GM12892 (cell line): Measurements from ENCODE around the gene TSBP1.
"Not testable (repeated sequence)": the region's sequence is repeated elsewhere in the genome, so short reads cannot be mapped to it uniquely, and the experiment has no call there.

Experiments used
- DNase-seq: peaks from one replicate; pipeline ENCODE4 v3.0.0; 2011; ENCODE audit not compliant: insufficient read length
- FAIRE-seq: peaks from 2 replicates; lab custom pipeline; 2011; peaks lifted over from hg19 to GRCh38; lab: Jason Lieb, UNC
- POLR2A ChIP-seq: IDR thresholded peaks from 2 replicates; pipeline ENCODE4 v1.6.1; 2011; ENCODE audit warnings: low read depth, low read length, control low read depth
- POLR2AphosphoS5 ChIP-seq: IDR thresholded peaks from 2 replicates; pipeline ENCODE4 v1.6.1; 2011; ENCODE audit warnings: low read depth, low read length, control low read depth
- TAF1 ChIP-seq: IDR thresholded peaks from 2 replicates; pipeline ENCODE4 v1.6.1; 2011; ENCODE audit warnings: low read depth, mild to moderate bottlenecking, control low read depth, low read length, borderline replicate concordance

The TSBP1 gene

GRCh38 chr6:32313964-32314363 is 57.7 kb downstream of the TSBP1 start:
- no peak for TF ChIP-seq TAF1
- no peak for TF ChIP-seq POLR2A
- no peak for TF ChIP-seq POLR2AphosphoS5
- FAIRE-seq (no peak), DNase-seq (no peak)

- TF ChIP-seq POLR2A, result no peak
- TF ChIP-seq POLR2AphosphoS5, result no peak
- no peak for FAIRE-seq
- DNase-seq, result no peak
Measured at GRCh38 chr6:32298632-32299336, 72.9 kb downstream of the TSBP1 start.

- not testable (repeated sequence) for FAIRE-seq, DNase-seq
Measured at GRCh38 chr6:32294980-32295379, 76.7 kb downstream of the TSBP1 start.

GRCh38 chr6:32294566-32294965 is 77.1 kb downstream of the TSBP1 start:
- DNase-seq, result no peak
- no peak for FAIRE-seq
- TF ChIP-seq POLR2A (no peak), POLR2AphosphoS5 (no peak), TAF1 (no peak)

- TF ChIP-seq TAF1, result no peak
- no peak for TF ChIP-seq POLR2A
- TF ChIP-seq POLR2AphosphoS5, result no peak
- no peak for DNase-seq
- no peak for FAIRE-seq
Measured at GRCh38 chr6:32293695-32294094, 78.0 kb downstream of the TSBP1 start.

- no peak for TF ChIP-seq POLR2A
- no peak for TF ChIP-seq POLR2AphosphoS5
- TF ChIP-seq TAF1, result no peak
- DNase-seq (no peak), FAIRE-seq (no peak)
Measured at GRCh38 chr6:32291543-32291942, 80.2 kb downstream of the TSBP1 start.

- no peak for DNase-seq
- no peak for FAIRE-seq
- TF ChIP-seq POLR2A, result no peak
- TF ChIP-seq TAF1, result no peak
- no peak for TF ChIP-seq POLR2AphosphoS5
Measured at GRCh38 chr6:32290886-32291450, 80.7 kb downstream of the TSBP1 start.

- no peak for TF ChIP-seq TAF1
- no peak for TF ChIP-seq POLR2A
- TF ChIP-seq POLR2AphosphoS5, result no peak
- FAIRE-seq (no peak), DNase-seq (no peak)
Measured at GRCh38 chr6:32288426-32288825, 83.3 kb downstream of the TSBP1 start.

- DNase-seq, FAIRE-seq: not testable (repeated sequence)
Measured at GRCh38 chr6:32273801-32274577, 97.7 kb downstream of the TSBP1 start.

- DNase-seq (no peak), FAIRE-seq (peak; percentile 83)
- TF ChIP-seq TAF1 (no peak), POLR2A (no peak), POLR2AphosphoS5 (no peak)
Measured at GRCh38 chr6:32271429-32271828, 100.3 kb downstream of the TSBP1 start.

- not testable (repeated sequence) for DNase-seq, FAIRE-seq
Measured at GRCh38 chr6:32268459-32268858, 103.2 kb downstream of the TSBP1 start.

- no peak for FAIRE-seq
- DNase-seq, result no peak
- no peak for TF ChIP-seq POLR2A
- no peak for TF ChIP-seq TAF1
- no peak for TF ChIP-seq POLR2AphosphoS5
Measured at GRCh38 chr6:32267035-32267434, 104.7 kb downstream of the TSBP1 start.

- not testable (repeated sequence) for FAIRE-seq, DNase-seq
Measured at GRCh38 chr6:32257262-32257661, 114.4 kb downstream of the TSBP1 start.
